ENCODE data around the gene EMC1.
"Not testable (repeated sequence)": the region's sequence is repeated elsewhere in the genome, so short reads cannot be mapped to it uniquely, and the experiment has no call there.

Gene EMC1

DNA sequence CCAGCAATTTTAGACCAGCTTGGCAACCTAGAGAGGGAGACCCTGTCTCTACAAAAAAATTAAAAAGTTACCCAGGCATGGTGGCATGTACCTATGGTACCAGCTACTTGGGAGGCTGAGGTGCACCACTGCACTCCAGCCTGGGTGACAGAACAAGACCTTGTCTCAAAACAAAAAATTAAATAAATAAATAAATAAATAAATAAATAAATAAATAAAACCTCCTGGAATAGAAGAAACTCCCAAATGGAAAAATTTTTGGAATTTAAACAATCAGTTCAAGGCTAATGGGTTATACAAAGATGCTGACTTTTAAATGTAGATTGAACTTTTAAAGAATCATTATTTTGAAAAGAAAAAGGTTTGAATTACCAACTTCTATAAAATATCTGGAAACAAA lies 63.5 kb downstream of the EMC1 start:
- DNase-seq = no peak

DNA sequence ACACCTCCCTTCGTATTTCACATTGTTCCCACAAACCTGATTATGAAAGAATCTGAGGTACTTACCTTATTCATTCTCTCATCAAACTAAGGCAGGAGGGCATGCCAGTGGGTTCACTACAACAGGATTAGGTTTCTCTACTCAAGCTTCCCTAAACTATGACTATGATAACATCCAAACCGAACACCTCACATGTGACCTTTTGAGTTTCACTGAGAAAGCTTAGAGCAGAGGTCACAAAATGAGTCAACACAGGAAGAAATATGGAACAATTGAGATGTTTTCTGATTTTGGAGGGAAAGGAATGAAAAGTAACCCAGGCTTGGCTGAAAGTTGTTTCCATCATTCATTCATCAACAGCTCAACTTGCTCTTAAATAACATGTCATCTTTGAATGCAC lies 65.3 kb downstream of the EMC1 start:
- no peak for DNase-seq

DNA sequence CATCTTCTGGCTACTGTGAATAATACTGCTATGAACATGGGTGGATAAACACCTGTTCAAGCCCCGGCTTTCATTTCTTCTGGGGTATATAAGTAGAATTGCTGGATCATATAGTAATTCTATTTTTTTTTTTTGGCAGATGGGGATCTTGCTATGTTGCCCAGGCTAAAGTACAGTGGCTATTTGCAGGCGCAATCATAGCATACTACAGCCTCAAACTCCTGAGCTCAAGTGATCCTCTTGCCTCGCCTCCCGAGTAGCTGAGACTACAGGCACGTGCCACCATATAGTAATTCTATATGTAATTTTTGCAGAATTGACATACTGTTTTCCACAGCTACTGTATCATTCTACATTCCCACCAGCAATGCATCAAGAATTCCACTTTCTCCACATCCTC lies 69.1 kb downstream of the EMC1 start:
- no peak for DNase-seq

DNA sequence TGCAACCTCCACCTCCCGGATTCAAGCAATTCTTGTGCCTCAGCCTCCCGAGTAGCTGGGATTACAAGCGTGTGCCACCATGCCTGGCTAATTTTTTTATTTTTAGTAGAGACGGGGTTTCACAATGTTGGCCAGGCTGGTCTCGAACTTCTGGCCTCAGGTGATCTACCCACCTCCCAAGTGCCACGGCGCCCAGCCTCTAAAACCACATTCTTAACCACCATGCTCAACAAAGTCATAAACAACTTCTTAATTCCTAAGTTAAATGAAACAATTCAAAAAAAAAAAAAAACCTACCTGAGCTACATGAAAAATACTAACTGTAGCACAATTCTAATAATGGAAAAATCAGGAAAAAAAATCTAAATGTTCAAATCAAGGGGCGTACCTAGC lies 71.1 kb downstream of the EMC1 start:
- not testable (repeated sequence) for DNase-seq

DNA sequence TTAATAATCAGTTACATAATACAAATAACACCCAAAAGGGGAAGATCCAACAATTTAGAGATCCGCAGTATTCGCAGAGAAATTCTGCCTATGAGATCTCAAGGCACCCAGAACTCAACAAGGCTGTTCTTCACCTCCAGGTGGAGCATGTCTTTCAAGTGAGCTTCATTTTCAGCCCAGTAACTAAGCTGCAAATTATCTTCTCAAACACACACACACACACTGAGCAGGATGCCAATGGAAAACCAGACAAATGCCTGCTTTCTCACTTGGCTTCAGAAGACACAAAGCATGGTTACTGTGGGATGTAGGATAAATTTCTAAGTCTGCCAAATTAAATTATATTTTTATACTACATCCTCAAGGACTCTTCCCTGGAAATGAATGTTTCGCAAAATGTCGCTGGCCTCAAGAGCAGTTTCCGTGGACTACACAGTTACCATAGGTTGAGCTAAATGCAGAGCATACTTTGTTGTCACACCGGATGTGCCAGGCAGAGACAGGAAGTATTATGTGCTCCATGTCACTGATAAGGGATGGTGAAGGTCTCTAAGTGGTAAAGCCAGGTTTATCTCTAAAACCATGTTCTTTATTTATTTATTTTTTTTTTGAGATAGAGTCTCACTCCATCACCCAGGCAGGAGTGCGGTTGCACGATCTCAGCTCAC lies 71.6 kb downstream of the EMC1 start:
- DNase-seq = no peak

DNA sequence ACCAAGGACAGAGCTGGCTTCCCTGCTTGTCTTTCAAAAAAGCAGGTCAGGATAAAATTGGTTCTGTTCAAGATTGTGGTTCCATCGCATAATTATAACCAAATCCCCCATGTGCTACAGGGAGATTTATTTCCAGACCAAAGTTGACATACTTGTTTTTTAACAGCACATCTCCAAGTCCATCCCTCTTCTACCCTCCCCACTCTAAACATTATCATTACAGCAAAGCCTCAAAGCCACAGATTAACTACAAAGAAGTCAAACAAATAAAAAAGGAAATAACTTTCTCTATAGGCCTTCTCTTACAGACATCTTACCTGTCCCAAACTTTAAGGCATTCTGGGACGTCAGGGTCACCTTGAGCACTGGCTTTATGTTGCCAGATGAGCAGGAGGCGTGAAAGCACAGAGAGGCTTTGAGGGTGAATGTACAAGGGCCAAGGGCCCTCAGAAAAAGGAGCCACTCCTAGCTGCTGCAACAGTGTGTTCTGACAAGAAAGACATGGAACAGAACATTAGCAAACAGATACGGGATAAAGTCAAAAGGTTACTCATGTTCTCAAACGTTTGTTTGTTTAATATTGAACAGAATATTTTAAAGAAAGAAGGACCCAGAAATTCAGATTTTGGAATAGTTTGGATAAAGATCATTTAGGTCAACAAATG lies 72.5 kb downstream of the EMC1 start:
- no peak for DNase-seq

DNA sequence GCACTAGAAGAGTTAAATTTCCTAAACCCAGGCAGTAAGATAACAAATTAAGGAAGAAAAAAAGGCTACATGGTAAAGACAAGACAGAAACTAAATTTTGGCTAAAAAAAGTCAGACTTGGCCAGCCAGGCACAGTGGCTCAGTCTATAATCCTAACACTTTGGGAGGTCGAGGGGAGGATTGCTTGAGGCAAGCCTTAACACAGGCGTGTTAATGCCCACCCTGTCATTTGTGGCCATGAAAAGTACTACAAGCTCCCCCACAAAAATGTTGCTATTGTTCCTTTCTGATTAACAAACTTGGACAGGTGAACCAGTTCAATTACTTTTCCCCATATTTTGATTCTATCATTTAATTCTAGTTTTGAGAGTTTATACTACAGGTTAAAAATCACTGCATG lies 73.5 kb downstream of the EMC1 start:
- DNase-seq = no peak

DNA sequence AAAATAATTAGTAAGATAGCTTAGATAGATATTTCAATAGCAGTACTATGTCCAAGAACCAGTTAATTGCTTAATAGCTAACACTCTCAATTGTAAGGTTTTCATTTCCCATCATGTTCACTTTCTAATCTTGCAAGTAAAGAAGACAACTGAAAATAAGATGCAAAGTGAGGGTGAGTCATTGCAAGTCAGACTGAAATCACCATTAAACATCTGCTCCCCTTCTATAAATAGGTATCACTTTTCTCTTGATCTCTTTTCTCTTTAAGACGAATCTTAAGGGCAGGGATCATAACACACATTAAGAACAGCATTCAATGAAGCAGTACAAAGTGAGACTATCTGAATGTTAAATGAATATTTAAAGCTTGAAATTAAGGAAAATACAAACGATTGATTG lies 81.7 kb downstream of the EMC1 start:
- no peak for DNase-seq

DNA sequence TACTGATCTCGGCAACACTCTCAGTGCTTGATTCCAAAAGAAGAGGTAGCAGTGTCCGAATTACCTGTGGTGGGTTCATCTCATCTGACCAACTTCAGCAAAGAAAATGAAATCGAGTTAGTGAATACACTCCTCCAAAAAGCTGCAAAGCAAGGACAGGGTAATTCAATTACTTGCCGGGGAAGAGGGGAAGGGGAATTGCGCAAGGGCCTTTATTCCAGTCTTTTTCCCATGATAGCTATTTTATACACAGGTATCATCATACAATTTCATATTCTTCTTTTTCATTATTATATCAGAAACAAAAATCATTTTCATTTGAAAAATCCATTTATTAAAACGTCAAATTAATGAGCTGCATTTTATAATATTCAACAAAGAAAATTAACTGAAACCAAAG lies 84.2 kb downstream of the EMC1 start:
- DNase-seq = no peak

DNA sequence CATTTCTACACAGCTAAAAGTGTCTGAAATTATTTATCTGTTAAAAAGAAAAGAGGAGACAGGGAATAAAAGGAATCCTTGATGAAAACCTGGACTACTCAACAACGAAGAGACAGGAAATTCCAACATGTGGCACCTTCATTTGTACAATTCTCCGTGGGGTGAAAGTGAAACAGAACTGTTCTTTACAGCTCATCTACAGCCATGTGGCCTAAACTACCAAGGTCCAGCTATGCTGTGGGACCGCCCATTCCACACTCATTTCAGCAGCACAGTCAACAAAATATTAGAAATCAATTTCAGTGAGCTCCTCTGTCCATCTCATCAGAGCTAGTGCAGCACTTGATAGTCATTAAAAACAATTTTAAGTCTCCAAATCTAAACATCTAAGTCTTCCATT lies 85.3 kb downstream of the EMC1 start:
- DNase-seq = no peak

All from C1 segment of cervical spinal cord (tissue), 14 donors.